ENCODE results near the gene IGSF8. TPM values are rescaled to one million over a fixed set of nuclear protein-coding genes. Genes with fewer than 3 reads are reported as not detected.

Gene IGSF8
- total and polyA plus RNA-seq, 10 donors: 15.6 to 28.9 (median 21.7) TPM

GRCh38 chr1:160099716-160100375 lies 1.4 kb upstream of the IGSF8 start:
- intact Hi-C loops (cut with DNase I; ENCODE audit: low total_unique reads): loop anchor here (5.0 to 10.0 kb wide), 4 partner anchors 85 to 315 kb away; partner anchors contain the start of genes DUSP23 and PEX19

GRCh38 chr1:160098852-160099561 lies 588 bp upstream of the IGSF8 start:
- H3K4me1 ChIP-seq: peaks cover 24 to 82% (median 50%) of the 10 kb centered on the region in 6 donors
- 2 to 6% (median 3%) methylated on average over 7 to 37 of the region's 40 CpGs for WGBS, 5 donors
- H3K27me3 ChIP-seq (replicated peaks in 1 of 7): no peaks in the 10 kb centered on the region
- intact Hi-C loops (cut with DNase I; ENCODE audit: low total_unique reads): loop anchor here (10.0 kb wide), 1 partner anchor 314 kb away; the partner anchor contains the start of gene DUSP23
- DNase-seq: peak; percentile 100
- TF ChIP-seq POLR2A (IDR thresholded peaks at IDR 0.05) (peak in 1 of 3 donors; percentile 45), POLR2AphosphoS5 (IDR thresholded peaks at IDR 0.05) (peak; percentile 90 to 92 (median 91)), CTCF (IDR thresholded peaks at IDR 0.05 in 8 of 11, conservative IDR thresholded peaks at IDR 0.05 in 3 of 11) (peak in 1 of 11 experiments; percentile 25)
- peak overlapping the region; percentile 90 to 99 (median 93) for H3K27ac ChIP-seq
- peak overlapping the region; percentile 26 to 93 (median 54) for H3K4me3 ChIP-seq
- H3K36me3 ChIP-seq: peaks cover 0 to 18% (median 10%) of the 10 kb centered on the region in 6 donors
- no peaks in the 10 kb centered on the region for H3K9me3 ChIP-seq

More at GRCh38 chr1:160099716-160100375, 1.4 kb upstream of the IGSF8 start:
- 83 to 97% (median 93%) methylated on average over 2 of the region's 2 CpGs for whole genome bisulfite sequencing, 5 donors
- no peaks in the 10 kb centered on the region for H3K27me3 ChIP-seq (replicated peaks in 1 of 7)
- H3K27ac ChIP-seq: peak overlapping the region; percentile 90 to 99 (median 93)
- H3K4me3 ChIP-seq: peak overlapping the region in 1 of 8 donors; percentile 40
- peaks cover 0 to 9% (median 3%) of the 10 kb centered on the region in 6 donors for H3K36me3 ChIP-seq
- DNase-seq: peak; percentile 61
- TF ChIP-seq POLR2AphosphoS5 (IDR thresholded peaks at IDR 0.05) (no peak), POLR2A (IDR thresholded peaks at IDR 0.05) (no peak), CTCF (IDR thresholded peaks at IDR 0.05 in 8 of 11, conservative IDR thresholded peaks at IDR 0.05 in 3 of 11) (no peak)
- peaks cover 24 to 90% (median 54%) of the 10 kb centered on the region in 6 donors for H3K4me1 ChIP-seq
- no peaks in the 10 kb centered on the region for H3K9me3 ChIP-seq

- H3K36me3 ChIP-seq: peaks cover 0 to 34% (median 26%) of the 10 kb centered on the region in 6 donors
- H3K27me3 ChIP-seq (replicated peaks in 1 of 7): no peaks in the 10 kb centered on the region
- intact Hi-C loops (cut with DNase I; ENCODE audit: low total_unique reads): loop anchor here (10.0 kb wide), 1 partner anchor 313 kb away; the partner anchor contains the start of gene DUSP23
- H3K9me3 ChIP-seq: no peaks in the 10 kb centered on the region
- 71 to 92% (median 83%) methylated on average over 5 of the region's 5 CpGs for WGBS, 5 donors
- H3K27ac ChIP-seq: peak overlapping the region in 5 of 8 donors; percentile 93 to 99 (median 93)
- no peak for TF ChIP-seq CTCF (IDR thresholded peaks at IDR 0.05 in 8 of 11, conservative IDR thresholded peaks at IDR 0.05 in 3 of 11)
- no peak for TF ChIP-seq POLR2A (IDR thresholded peaks at IDR 0.05)
- TF ChIP-seq POLR2AphosphoS5 (IDR thresholded peaks at IDR 0.05): no peak
- H3K4me1 ChIP-seq: peaks cover 24 to 75% (median 45%) of the 10 kb centered on the region in 6 donors
- DNase-seq: peak; percentile 80
- peak overlapping the region; percentile 58 to 93 (median 76) for H3K4me3 ChIP-seq
Observed at GRCh38 chr1:160097151-160097910, 1.1 kb downstream of the IGSF8 start.

All from spleen (tissue), 11 donors.